ENCODE data around the gene DCUN1D5.

The DCUN1D5 gene

GRCh38 chr11:103043826-103044678 lies 47.9 kb downstream of the DCUN1D5 start:
- Histone ChIP-seq H3K36me3 (ENCODE audit: control insufficient read depth, insufficient read depth, low read length) (no peaks in the 10 kb centered on the region), H3K9me3 (ENCODE audit: control insufficient read depth, low read length) (no peaks in the 10 kb centered on the region), H2AFZ (no peak overlapping the region), H3K4me1 (no peaks in the 10 kb centered on the region), H3K27me3 (ENCODE audit: control insufficient read depth, insufficient read depth, low read length) (no peaks in the 10 kb centered on the region), H3K9ac (no peak overlapping the region), H3K27ac (no peak overlapping the region), H3K79me2 (no peaks in the 10 kb centered on the region), H3K4me3 (ENCODE audit: low read depth, low read length) (no peak overlapping the region), H3K4me2 (ENCODE audit: low read length) (no peak overlapping the region)
- no peak for TF ChIP-seq CTCF (IDR thresholded peaks at IDR 0.05)

DNA sequence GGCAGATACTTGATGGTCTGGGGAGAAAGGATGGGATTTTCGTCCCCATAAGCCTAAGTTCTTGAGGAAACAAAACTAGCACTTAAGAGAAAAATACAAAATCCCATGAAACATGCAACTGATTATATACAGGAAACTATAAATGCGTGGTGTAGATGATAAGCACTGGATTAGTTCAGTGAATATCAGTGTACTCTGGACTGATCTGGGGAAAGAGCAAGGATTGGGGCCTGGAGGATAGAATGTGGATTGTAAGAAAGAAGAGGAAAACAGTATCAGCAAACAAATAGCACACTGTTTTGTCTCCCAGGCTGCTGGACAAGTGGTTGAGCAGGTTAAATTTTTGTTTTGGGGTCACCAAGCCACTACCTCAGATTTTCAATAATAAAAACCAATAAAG lies 49.8 kb downstream of the DCUN1D5 start:
- H3K4me1 ChIP-seq, result no peaks in the 10 kb centered on the region
- no peak overlapping the region for H3K4me3 ChIP-seq (ENCODE audit: low read depth, low read length)
- H3K79me2 ChIP-seq, result no peaks in the 10 kb centered on the region
- H3K27ac ChIP-seq, result no peak overlapping the region
- no peak overlapping the region for H3K9ac ChIP-seq
- no peak overlapping the region for H2AFZ ChIP-seq
- no peaks in the 10 kb centered on the region for H3K27me3 ChIP-seq (ENCODE audit: control insufficient read depth, insufficient read depth, low read length)
- TF ChIP-seq CTCF (IDR thresholded peaks at IDR 0.05), result no peak
- no peak overlapping the region for H3K4me2 ChIP-seq (ENCODE audit: low read length)
- no peaks in the 10 kb centered on the region for H3K36me3 ChIP-seq (ENCODE audit: control insufficient read depth, insufficient read depth, low read length)
- H3K9me3 ChIP-seq (ENCODE audit: control insufficient read depth, low read length), result no peaks in the 10 kb centered on the region

DNA sequence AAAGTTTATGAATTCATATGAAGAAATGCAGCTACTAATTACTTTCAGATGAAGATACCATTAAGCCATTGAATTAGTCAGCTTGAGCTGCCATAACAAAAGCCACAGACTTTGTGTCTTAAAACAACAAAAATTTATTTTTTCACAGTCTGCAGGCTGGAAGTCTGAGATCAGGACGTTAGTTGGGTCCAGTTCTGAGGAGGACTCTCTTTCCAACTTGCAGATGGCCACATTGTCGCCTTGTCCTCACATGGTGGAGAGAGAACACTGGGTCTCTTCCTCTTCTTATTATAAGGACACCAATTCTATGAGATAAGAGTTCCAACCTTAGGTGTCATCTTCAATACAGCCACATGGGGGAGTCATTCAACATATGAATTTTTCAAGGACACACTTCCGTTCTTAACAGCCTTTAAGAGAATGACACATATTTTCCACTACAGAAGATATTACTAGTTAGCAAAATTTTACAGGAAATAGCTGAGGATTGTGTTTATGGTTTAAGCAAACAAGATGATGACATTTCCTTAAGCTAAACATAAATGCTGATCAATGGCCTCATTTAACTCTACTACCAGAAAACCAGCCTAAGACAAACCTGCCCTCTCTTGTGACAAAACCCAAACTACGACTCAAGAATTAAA lies 56.0 kb downstream of the DCUN1D5 start:
- H3K79me2 ChIP-seq, result no peaks in the 10 kb centered on the region
- H3K36me3 ChIP-seq (ENCODE audit: control insufficient read depth, insufficient read depth, low read length), result no peaks in the 10 kb centered on the region
- no peak overlapping the region for H3K4me3 ChIP-seq (ENCODE audit: low read depth, low read length)
- no peak overlapping the region for H3K4me2 ChIP-seq (ENCODE audit: low read length)
- no peak overlapping the region for H3K9ac ChIP-seq
- H2AFZ ChIP-seq, result peak overlapping the region; percentile 25
- no peaks in the 10 kb centered on the region for H3K9me3 ChIP-seq (ENCODE audit: control insufficient read depth, low read length)
- no peaks in the 10 kb centered on the region for H3K27me3 ChIP-seq (ENCODE audit: control insufficient read depth, insufficient read depth, low read length)
- H3K4me1 ChIP-seq, result no peaks in the 10 kb centered on the region
- peak; percentile 47 for TF ChIP-seq CTCF (IDR thresholded peaks at IDR 0.05)
- H3K27ac ChIP-seq, result no peak overlapping the region

GRCh38 chr11:103035216-103035615 lies 56.7 kb downstream of the DCUN1D5 start:
- no peak overlapping the region for H3K27ac ChIP-seq
- no peak overlapping the region for H3K4me2 ChIP-seq (ENCODE audit: low read length)
- no peaks in the 10 kb centered on the region for H3K79me2 ChIP-seq
- H2AFZ ChIP-seq, result no peak overlapping the region
- H3K4me1 ChIP-seq, result no peaks in the 10 kb centered on the region
- no peaks in the 10 kb centered on the region for H3K27me3 ChIP-seq (ENCODE audit: control insufficient read depth, insufficient read depth, low read length)
- H3K9ac ChIP-seq, result no peak overlapping the region
- TF ChIP-seq CTCF (IDR thresholded peaks at IDR 0.05), result no peak
- H3K9me3 ChIP-seq (ENCODE audit: control insufficient read depth, low read length), result no peaks in the 10 kb centered on the region
- H3K36me3 ChIP-seq (ENCODE audit: control insufficient read depth, insufficient read depth, low read length), result no peaks in the 10 kb centered on the region
- no peak overlapping the region for H3K4me3 ChIP-seq (ENCODE audit: low read depth, low read length)
